ENCODE data around the gene RAI1.

DNA sequence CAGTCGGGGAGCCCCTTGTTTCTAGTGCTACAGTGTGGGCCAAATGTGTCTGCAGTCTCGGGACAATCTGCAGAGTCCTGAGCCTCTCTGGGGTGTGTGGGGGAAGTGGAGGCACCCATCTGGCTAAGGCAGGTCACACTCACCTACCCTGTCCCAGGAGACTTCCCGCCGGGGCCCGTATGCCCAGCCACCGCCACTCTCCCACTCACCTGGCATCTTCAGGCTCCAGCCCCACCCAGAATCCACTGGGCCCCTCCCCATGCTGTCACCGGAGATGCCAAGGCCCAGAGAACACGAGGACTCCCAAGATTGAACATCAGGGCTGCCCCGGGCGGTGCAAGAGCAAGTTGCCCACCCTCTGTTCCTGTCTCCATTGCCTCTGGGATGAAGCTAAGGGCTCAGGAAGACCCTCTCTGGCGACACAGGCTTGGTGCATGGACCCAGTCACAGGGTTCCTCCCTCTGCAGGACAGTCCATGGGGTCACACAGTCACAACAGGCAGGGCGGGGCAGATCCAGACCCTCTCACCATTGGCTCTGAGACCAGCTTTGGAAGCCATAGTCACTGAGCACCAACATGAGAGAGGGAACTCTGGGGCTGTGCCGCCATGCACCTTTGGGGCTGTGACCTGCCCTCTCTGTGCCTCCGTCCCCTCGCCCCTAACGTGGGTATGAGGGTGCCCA lies 117.5 kb downstream of the RAI1 start:
- no peak for TF ChIP-seq POLR2A (IDR thresholded peaks at IDR 0.05)
- TF ChIP-seq, protein P1, sequence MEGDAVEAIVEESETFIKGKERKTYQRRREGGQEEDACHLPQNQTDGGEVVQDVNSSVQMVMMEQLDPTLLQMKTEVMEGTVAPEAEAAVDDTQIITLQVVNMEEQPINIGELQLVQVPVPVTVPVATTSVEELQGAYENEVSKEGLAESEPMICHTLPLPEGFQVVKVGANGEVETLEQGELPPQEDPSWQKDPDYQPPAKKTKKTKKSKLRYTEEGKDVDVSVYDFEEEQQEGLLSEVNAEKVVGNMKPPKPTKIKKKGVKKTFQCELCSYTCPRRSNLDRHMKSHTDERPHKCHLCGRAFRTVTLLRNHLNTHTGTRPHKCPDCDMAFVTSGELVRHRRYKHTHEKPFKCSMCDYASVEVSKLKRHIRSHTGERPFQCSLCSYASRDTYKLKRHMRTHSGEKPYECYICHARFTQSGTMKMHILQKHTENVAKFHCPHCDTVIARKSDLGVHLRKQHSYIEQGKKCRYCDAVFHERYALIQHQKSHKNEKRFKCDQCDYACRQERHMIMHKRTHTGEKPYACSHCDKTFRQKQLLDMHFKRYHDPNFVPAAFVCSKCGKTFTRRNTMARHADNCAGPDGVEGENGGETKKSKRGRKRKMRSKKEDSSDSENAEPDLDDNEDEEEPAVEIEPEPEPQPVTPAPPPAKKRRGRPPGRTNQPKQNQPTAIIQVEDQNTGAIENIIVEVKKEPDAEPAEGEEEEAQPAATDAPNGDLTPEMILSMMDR (IDR thresholded peaks at IDR 0.05) = no peak

Measured in suprapubic skin (tissue), 3 donors.